HG03439 (cell line): ENCODE measurements around the gene TMEM140.
"Not testable (repeated sequence)": the region's sequence is repeated elsewhere in the genome, so short reads cannot be mapped to it uniquely, and the experiment has no call there.

Experiments
- ATAC-seq: cut with Tn5 transposase; IDR thresholded peaks from one replicate; pipeline ENCODE4 v1.9.1; 2021; ENCODE audit warnings: mild to moderate bottlenecking, moderate library complexity; ENCODE audit not compliant: unreplicated experiment

Gene TMEM140

GRCh38 chr7:135147899-135148721 is at the start of gene TMEM140:
Gene TMEM140, plus strand, starts transcription at chr7:135148072. Its CDS starts 16,370 bp downstream, at chr7:135164442.
- ATAC-seq = peak; percentile 81

DNA sequence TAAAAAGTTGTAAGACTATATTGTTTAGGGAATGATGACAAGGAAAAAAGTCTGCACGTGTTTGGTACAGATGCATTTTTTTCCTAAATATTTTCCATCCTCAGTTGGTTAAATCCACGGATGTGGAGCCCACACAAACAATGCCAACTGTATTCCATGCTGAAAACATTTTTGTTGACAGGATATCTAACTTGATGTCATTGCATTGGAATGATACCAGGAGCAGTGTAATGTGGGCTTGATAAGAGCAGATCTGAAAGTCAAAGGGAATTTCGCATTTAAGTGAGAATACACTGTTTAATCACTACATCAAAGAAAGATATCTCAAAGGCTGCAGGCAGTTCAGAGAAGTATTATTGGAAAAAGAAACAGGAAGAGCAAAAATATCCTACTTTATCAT is 49.5 kb upstream of the TMEM140 start:
- ATAC-seq = no peak

DNA sequence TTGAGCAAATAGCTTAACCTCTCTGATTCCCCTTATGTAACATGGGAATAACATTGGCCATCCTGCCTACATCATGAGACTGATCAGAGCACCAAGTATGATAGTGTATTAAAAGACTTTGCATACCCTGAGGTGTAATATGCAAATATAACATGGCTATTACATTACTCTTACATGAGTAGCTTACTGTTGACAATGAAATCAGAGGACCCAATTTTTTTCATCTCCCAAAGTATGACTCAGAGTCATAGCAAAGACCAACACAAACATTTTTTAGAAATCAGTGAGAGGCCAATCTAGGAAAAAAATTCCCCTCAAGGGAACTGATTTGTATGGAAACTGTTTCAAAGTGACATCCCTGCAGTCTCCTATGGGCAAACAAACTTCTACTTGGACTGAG is 47.0 kb upstream of the TMEM140 start:
- no peak for ATAC-seq

DNA sequence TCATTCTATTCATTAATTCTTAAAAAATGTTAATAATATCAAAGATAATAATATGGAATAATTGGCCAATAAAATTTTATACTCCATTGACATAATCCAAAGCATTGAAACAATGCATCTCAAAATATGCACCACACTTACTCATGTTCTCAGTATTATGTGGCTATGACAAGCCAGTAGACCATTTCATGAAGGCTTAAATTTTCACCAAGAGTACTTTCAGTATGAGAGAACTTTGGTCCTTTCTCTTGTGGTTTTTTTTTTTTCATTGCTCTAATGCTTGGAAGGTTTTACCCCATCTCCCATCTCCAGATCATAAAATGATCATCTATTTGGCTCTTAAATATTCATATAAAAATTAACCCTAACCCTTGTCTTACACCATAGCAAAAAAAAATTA is 45.5 kb upstream of the TMEM140 start:
- ATAC-seq = peak; percentile 77

- ATAC-seq = no peak
Measured at GRCh38 chr7:135109562-135109961, 38.3 kb upstream of the TMEM140 start.

DNA sequence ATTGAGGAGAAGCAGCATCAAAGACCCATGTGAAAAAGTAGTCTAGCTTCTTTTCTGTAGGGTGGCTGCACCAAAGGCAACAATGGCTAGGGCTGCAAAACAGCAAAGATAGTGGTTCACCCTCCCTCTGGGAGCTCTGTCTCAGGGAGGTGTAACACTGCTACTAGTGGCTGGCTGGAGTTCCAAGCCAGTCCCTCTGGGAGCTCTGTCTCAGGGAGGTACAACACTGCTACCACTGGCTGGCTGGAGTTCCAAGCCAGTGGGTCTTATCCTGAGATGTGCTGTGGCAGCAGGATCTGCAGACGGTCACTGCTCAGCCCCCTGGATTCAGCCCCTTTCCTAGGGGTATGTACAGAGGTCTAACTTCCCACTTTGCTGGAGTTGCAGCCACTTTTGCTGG is 37.9 kb upstream of the TMEM140 start:
- no peak for ATAC-seq

- no peak for ATAC-seq
Measured at GRCh38 chr7:135111379-135111778, 36.5 kb upstream of the TMEM140 start.

DNA sequence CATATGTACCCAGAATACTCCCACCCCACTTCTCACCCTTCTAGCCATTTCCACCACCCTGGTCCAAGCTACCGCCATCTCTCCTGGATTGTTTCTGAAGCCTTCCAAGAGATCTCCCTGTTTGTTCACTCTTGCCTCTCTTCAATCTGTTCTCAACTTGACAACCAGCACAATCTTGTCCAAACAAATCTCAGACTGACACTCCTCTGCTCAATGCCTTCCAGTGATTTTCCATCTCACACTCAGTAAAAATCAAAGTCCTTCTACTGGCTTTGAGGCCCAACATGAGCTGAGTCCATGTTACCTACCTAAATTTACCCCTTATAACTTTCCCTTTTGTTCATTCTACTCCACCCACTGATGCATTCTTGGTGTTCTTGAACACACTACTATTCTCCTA is 33.2 kb upstream of the TMEM140 start:
- no peak for ATAC-seq

DNA sequence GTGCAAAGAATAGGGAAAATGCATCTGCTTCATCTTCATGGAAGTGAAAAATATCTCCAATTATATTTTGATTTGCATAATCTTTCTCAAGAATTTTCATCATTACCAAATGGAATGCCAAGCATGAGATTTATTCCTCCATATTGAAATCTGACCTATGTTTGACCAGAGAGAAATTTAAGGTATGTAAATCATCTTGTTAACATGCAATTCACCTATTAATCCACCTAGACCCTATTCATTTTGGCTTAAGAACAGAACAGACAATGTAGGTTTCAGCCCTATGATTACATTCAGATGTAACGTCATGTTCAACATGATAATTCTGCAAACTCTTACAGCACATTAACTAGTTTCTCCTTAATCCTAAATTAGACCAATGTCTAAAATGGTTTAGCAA is 30.8 kb upstream of the TMEM140 start:
- no peak for ATAC-seq

DNA sequence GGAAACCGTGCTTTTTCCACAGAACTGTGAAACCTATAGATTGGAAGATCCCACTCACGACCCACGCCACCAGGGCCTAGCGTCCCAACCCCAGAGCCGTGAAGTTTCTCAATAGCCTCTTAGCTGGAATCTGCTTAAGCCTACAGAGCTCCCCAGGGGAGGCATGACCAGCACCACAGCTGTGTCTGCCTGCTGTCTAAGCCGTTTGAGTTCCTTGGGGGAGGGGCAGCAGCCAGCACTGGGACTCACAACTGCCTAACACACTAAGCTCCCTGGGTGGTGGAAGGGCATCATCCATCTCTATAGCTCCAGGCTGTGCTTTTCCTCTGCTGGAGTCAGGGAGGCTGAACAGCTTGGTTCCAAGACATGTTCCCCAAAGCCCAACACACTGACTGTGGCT is 26.0 kb upstream of the TMEM140 start:
- ATAC-seq = no peak

DNA sequence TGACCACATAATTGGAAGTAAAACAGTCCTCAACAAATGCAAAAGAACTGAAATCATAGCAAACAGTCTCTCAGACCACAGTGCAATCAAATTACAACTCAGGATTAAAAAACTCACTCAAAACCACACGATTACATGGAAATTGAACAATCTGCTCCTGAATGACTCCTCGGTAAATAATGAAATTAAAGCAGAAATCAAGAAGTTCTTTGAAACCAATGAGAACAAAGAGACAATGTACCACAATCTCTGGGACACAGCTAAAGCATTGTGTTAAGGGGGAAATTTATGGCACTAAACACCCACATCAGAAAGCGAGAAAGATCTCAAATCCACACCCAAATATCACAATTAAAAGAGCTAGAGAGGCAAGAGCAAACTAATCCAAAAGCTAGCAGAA is 23.2 kb upstream of the TMEM140 start:
- ATAC-seq = not testable (repeated sequence)

DNA sequence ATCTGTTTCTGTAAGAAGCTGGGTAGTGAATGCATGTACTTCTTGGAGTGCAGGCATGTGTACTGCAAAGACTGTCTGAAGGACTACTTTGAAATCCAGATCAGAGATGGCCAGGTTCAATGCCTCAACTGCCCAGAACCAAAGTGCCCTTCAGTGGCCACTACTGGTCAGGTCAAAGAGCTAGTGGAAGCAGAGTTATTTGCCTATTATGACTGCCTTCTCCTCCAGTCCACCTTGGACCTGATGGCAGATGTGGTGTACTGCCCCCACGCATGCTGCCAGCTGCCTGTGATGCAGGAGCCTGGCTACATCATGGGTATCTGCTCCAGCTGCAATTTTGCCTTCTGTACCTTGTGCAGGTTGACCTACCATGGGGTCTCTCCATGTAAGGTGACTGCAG is 18.9 kb upstream of the TMEM140 start:
- ATAC-seq = no peak

- no peak for ATAC-seq
Measured at GRCh38 chr7:135129579-135129978, 18.3 kb upstream of the TMEM140 start.

- no peak for ATAC-seq
Measured at GRCh38 chr7:135143885-135144668, 3.8 kb upstream of the TMEM140 start.

- peak; percentile 24 for ATAC-seq
Measured at GRCh38 chr7:135147341-135147898, 452 bp upstream of the TMEM140 start.

GRCh38 chr7:135150072-135150782 is 2.4 kb downstream of the TMEM140 start:
- no peak for ATAC-seq

GRCh38 chr7:135151132-135151531 is 3.3 kb downstream of the TMEM140 start:
- no peak for ATAC-seq

DNA sequence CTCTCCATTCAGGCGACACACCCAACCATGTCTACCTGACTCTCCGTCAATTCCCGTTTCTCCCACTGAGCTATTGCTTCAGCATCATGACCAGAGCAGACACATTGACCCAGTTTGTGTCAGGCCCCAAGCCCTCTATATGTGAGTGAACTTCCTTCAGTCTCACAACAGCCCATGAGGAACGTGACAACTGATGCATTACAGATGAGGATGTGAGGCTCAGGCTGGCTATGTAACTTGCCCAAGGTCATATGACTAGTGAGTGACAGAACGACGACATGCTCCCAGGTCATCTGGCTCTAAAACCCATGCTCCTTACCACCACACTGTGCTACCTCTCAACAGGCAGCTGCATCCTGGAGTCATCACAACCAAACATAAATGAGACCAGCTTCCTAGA is 3.7 kb downstream of the TMEM140 start:
- ATAC-seq = no peak

GRCh38 chr7:135152442-135152841 is 4.6 kb downstream of the TMEM140 start:
- ATAC-seq = no peak

DNA sequence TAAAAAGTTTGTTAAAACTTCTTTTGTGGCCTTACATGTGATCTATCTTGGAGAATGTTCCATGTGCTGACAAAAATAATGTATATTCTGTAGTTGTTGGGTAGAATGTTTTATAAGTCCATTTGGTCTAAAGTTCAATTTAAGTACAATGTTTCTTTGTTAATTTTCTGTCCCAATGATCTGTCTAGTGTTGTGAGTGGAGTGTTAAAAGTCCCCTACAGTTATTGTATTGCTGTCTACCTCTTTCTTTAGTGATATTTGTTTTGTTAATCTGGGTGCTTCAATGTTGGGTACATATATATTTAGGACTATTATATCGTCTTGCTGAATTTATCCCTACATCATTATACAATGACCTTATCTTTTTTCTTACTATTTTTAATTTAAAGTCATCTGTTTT is 6.9 kb downstream of the TMEM140 start:
- ATAC-seq = no peak

DNA sequence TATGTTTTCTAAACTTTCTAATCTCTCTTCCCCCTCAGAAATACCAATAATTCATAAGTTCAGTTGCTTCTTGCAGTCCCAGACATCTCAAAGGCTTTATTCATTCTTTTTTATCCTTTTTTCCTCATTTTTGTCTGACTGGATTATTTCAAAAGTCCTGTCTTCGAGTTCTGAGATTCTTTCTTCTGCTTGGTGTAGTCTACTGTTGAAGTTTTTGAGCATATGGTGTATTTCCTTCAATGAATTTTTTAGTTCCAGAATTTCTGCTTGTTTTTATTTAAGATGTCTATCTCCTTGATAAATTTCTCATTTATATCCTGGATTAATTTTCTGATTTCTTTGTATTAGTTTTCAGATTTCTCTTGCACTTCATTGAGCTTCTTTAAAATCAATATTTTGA is 8.4 kb downstream of the TMEM140 start:
- no peak for ATAC-seq
